AG09319 (cell line): Measurements from ENCODE around the gene KYAT1.

Experiments
- DNase-seq: peaks from one replicate; pipeline ENCODE4 v3.0.0-alpha.2; 2010; ENCODE audit warnings: low read depth; ENCODE audit errors: extremely low read depth
- CTCF ChIP-seq: IDR thresholded peaks from 2 replicates; pipeline ENCODE4 v1.5.1; 2011; ENCODE audit warnings: low read depth, mild to moderate bottlenecking, inconsistent platforms, low read length, moderate library complexity

The KYAT1 gene

GRCh38 chr9:128908372-128908771 is 26.6 kb upstream of the KYAT1 start:
- TF ChIP-seq CTCF: no peak
- DNase-seq: no peak

GRCh38 chr9:128906741-128907140 is 25.0 kb upstream of the KYAT1 start:
- TF ChIP-seq CTCF: no peak
- no peak for DNase-seq

GRCh38 chr9:128905964-128906363 is 24.2 kb upstream of the KYAT1 start:
- TF ChIP-seq CTCF: no peak
- DNase-seq: no peak

GRCh38 chr9:128903871-128904620 is 22.3 kb upstream of the KYAT1 start:
- DNase-seq: no peak
- TF ChIP-seq CTCF: no peak

DNA sequence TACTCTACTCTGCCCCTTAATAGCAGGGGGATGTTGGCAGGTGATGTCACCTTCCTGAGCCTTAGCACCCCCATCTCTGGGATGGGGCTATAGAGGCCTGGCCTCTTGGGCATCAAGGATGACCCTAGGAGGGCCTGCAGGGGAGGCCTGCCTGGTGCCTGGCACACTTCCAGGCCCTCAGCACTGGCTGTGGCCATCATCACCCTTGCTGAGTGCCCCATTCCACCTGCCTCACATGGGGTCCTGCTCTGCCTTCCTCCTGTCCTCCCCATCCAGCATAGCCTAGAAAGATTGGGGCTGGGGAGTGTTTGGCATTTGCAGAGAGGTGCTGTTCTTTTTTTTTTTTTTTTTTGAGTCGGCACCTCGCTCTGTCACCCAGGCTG is 21.3 kb upstream of the KYAT1 start:
- no peak for TF ChIP-seq CTCF
- DNase-seq: no peak

DNA sequence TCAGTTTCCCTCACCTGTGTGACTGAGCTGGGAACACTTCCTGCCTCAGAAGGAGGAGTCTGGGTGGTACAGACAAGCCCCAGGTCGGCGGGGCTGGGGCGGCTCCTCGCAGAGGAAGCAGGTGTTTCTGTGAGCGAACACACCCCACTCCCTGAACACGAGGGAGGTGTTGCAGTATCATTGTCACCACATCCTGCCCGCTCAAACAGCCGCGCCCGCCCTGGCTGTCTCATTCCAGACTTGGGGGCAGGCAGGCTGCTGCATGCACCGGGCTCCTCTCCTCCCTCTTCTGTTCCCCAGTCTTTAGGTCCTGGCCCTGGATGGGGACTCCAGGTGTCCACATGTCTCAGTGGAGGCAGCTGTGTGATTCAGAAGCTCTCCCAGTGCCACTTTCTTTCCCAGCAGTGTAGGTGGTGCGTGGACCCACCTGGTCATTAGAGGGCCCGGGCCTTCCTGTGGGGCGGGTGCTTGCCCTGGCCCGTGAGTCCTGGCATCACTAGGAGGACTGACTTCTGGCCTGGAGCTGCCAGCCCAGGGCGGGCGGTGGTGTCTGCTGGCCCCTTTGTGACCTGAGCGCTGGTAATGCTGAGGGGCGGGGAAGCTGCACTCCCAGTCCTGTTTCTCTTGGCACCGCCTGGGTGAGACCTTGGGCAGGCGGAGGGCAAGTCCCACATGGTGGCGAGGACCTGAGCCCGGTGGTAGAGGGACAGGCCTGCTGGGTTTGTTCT is 20.8 kb upstream of the KYAT1 start:
- no peak for TF ChIP-seq CTCF
- DNase-seq: no peak

GRCh38 chr9:128901822-128902221 is 20.1 kb upstream of the KYAT1 start:
- TF ChIP-seq CTCF: no peak
- DNase-seq: no peak
